Fibroblast of the conjunctiva (primary cell): ENCODE measurements around the gene HMX2.

ENCODE experiments used
- DNase-seq: peaks from one replicate; pipeline ENCODE4 v3.0.0-alpha.2; 2010; ENCODE audit warnings: low read depth

Gene HMX2

GRCh38 chr10:123139521-123140163 lies 8.3 kb upstream of the HMX2 start:
- no peak for DNase-seq

GRCh38 chr10:123140164-123140982 lies 7.6 kb upstream of the HMX2 start:
- no peak for DNase-seq

GRCh38 chr10:123140983-123141390 lies 6.9 kb upstream of the HMX2 start:
- no peak for DNase-seq

- DNase-seq: no peak
Measured at GRCh38 chr10:123141791-123142700, 5.9 kb upstream of the HMX2 start.

- no peak for DNase-seq
Measured at GRCh38 chr10:123142701-123143161, 5.2 kb upstream of the HMX2 start.

- DNase-seq: no peak
Measured at GRCh38 chr10:123143162-123143824, 4.6 kb upstream of the HMX2 start.

GRCh38 chr10:123143825-123144168 lies 4.1 kb upstream of the HMX2 start:
- DNase-seq: no peak

GRCh38 chr10:123144697-123145541 lies 3.0 kb upstream of the HMX2 start:
- DNase-seq: no peak

- no peak for DNase-seq
Measured at GRCh38 chr10:123145542-123146012, 2.4 kb upstream of the HMX2 start.

GRCh38 chr10:123146013-123146893 lies 1.7 kb upstream of the HMX2 start:
- no peak for DNase-seq

- no peak for DNase-seq
Measured at GRCh38 chr10:123146894-123147634, 872 bp upstream of the HMX2 start.

- DNase-seq: no peak
Measured at GRCh38 chr10:123148414-123149161, 652 bp downstream of the HMX2 start.

GRCh38 chr10:123149162-123149567 lies 1.2 kb downstream of the HMX2 start:
- no peak for DNase-seq

GRCh38 chr10:123149568-123150270 lies 1.8 kb downstream of the HMX2 start:
- DNase-seq: no peak

- no peak for DNase-seq
Measured at GRCh38 chr10:123150271-123150985, 2.5 kb downstream of the HMX2 start.

GRCh38 chr10:123150986-123151736 lies 3.2 kb downstream of the HMX2 start:
- DNase-seq: no peak
